ENCODE data around the gene RBKS.

RBKS gene

GRCh38 chr2:27904405-27904665, 14.1 kb upstream of the RBKS start:
- intact Hi-C loops (cut with DNase I; ENCODE audit: low total_unique reads), result no loop called here
- H3K27ac ChIP-seq, result no peak overlapping the region

GRCh38 chr2:27903649-27904404, 13.6 kb upstream of the RBKS start:
- Histone ChIP-seq H3K4me3 (no peak overlapping the region), H3K27ac (no peak overlapping the region), H3K4me1 (peaks cover 0 to 13% (median 3%) of the 10 kb centered on the region in 4 donors), H3K36me3 (peaks cover 2 to 7% (median 2%) of the 10 kb centered on the region in 3 donors), H3K27me3 (no peaks in the 10 kb centered on the region), H3K9me3 (no peaks in the 10 kb centered on the region)
- DNase-seq, result no peak
- TF ChIP-seq, protein P1, sequence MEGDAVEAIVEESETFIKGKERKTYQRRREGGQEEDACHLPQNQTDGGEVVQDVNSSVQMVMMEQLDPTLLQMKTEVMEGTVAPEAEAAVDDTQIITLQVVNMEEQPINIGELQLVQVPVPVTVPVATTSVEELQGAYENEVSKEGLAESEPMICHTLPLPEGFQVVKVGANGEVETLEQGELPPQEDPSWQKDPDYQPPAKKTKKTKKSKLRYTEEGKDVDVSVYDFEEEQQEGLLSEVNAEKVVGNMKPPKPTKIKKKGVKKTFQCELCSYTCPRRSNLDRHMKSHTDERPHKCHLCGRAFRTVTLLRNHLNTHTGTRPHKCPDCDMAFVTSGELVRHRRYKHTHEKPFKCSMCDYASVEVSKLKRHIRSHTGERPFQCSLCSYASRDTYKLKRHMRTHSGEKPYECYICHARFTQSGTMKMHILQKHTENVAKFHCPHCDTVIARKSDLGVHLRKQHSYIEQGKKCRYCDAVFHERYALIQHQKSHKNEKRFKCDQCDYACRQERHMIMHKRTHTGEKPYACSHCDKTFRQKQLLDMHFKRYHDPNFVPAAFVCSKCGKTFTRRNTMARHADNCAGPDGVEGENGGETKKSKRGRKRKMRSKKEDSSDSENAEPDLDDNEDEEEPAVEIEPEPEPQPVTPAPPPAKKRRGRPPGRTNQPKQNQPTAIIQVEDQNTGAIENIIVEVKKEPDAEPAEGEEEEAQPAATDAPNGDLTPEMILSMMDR (IDR thresholded peaks at IDR 0.05), result no peak
- intact Hi-C loops (cut with DNase I; ENCODE audit: low total_unique reads), result no loop called here

More at GRCh38 chr2:27904405-27904665, 14.1 kb upstream of the RBKS start:
- Histone ChIP-seq H3K4me3 (no peak overlapping the region), H3K9me3 (no peaks in the 10 kb centered on the region), H3K27me3 (no peaks in the 10 kb centered on the region), H3K4me1 (peaks cover 0 to 13% (median 3%) of the 10 kb centered on the region in 4 donors), H3K36me3 (peaks cover 0 to 2% (median 0%) of the 10 kb centered on the region in 3 donors)
- TF ChIP-seq, protein P1 (IDR thresholded peaks at IDR 0.05), result no peak
- no peak for DNase-seq

DNA sequence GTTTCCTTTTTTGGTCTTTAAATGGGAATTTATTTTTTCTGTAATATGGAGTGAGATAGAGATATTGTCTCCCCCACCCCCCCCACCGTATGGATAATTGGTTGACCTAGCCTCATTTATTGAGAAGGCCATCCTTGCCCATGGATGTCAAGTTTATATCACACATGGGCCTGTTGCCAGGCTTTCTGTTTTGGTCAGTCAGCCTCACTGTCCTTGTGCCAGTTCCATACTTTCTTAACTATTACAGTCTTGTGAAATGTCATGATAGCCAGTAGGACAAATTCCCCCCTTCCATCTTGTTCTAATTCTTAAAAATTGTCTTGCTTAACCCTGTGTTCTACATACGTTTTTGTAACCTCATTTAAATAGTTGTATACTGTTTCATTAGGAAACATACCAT, 12.8 kb upstream of the RBKS start:
- H3K36me3 ChIP-seq, result peaks cover 3 to 9% (median 9%) of the 10 kb centered on the region in 3 donors
- no peaks in the 10 kb centered on the region for H3K27me3 ChIP-seq
- DNase-seq, result no peak
- TF ChIP-seq, protein P1 (IDR thresholded peaks at IDR 0.05), result no peak
- peaks cover 0 to 13% (median 3%) of the 10 kb centered on the region in 4 donors for H3K4me1 ChIP-seq
- H3K27ac ChIP-seq, result no peak overlapping the region
- H3K4me3 ChIP-seq, result no peak overlapping the region
- intact Hi-C loops (cut with DNase I; ENCODE audit: low total_unique reads), result no loop called here
- H3K9me3 ChIP-seq, result no peaks in the 10 kb centered on the region

DNA sequence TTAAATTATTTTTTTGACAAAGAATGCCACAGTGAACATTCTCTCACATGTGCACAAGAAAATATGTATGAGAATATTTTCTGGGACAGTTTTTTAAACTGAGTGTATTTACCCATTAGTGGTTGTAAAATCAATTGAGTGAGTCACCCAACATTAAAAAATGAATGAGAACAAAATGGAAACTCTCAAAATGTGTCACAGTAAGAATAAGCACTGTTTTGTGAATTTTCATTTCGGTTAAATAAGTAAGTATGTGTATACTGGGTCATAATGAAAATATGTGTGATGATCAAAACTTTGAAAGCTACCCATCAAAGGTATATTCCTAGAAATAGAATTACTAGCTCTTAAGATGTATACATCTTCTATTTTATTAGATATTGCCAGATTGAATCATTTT, 11.9 kb upstream of the RBKS start:
- Histone ChIP-seq H3K9me3 (no peaks in the 10 kb centered on the region), H3K36me3 (peaks cover 3 to 11% (median 9%) of the 10 kb centered on the region in 3 donors), H3K4me1 (peaks cover 0 to 13% (median 3%) of the 10 kb centered on the region in 4 donors), H3K27me3 (no peaks in the 10 kb centered on the region), H3K27ac (no peak overlapping the region), H3K4me3 (no peak overlapping the region)
- TF ChIP-seq, protein P1 (IDR thresholded peaks at IDR 0.05), result no peak
- intact Hi-C loops (cut with DNase I; ENCODE audit: low total_unique reads), result no loop called here
- DNase-seq, result no peak

DNA sequence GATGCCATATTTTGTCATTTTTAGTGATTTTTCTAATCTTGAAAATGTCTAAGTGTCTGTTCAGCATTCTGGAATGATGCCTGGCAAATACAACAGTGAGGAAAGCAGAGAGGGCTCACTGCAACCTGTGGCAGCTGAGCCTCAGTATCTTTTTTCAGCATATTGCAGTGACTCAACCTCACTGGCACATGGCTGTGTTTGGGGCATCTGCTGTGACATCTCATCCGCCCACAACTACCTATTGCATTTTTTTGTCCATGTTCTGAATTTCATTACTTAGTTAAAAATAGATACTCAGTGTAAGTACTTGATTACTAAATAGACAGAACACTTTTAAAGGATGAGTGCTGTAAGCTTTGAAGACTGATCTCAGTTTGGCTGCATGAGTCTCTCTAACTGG, 11.0 kb upstream of the RBKS start:
- H3K27me3 ChIP-seq, result no peaks in the 10 kb centered on the region
- no peak overlapping the region for H3K27ac ChIP-seq
- intact Hi-C loops (cut with DNase I; ENCODE audit: low total_unique reads), result no loop called here
- no peak for DNase-seq
- H3K36me3 ChIP-seq, result peaks cover 9 to 20% (median 12%) of the 10 kb centered on the region in 3 donors
- no peak overlapping the region for H3K4me3 ChIP-seq
- TF ChIP-seq, protein P1 (IDR thresholded peaks at IDR 0.05), result no peak
- H3K9me3 ChIP-seq, result no peaks in the 10 kb centered on the region
- peaks cover 0 to 13% (median under 1%) of the 10 kb centered on the region in 4 donors for H3K4me1 ChIP-seq

All from tibial artery (tissue), 4 donors.